ENCODE data around the gene GABRA5.
A peak's percentile ranks its signal among the peaks of the same experiment; 100 is the strongest.
"Not testable (repeated sequence)": the region's sequence is repeated elsewhere in the genome, so short reads cannot be mapped to it uniquely, and the experiment has no call there.

GABRA5 gene

GRCh38 chr15:26877831-26878230 lies 11.0 kb downstream of the GABRA5 start:
- DNase-seq (ENCODE audit: low read depth, low spot score) = no peak

GRCh38 chr15:26879706-26880105 lies 12.8 kb downstream of the GABRA5 start:
- DNase-seq (ENCODE audit: low read depth, low spot score) = no peak

DNA sequence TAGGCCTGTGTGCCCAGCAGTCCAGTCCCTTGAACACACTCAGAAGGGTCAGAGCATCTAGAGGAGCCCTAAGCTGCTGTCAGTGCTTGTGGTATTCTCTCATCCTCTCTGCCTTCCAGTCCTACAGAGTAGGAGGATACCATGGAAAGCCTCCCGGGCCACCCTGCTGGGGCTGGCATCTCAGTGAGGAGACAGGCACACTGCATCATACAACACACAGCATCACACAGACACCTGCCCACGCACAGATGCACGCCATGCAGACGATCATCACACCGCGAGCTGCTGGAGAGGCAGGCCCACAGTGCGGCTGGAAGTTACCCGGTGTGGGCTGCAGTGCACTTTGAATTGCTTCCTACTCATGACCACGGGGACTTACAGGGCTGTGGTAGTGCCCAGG lies 15.2 kb downstream of the GABRA5 start:
- DNase-seq (ENCODE audit: low read depth, low spot score) = no peak

- no peak for DNase-seq (ENCODE audit: low read depth, low spot score)
Observed at GRCh38 chr15:26882616-26883365, 15.9 kb downstream of the GABRA5 start.

DNA sequence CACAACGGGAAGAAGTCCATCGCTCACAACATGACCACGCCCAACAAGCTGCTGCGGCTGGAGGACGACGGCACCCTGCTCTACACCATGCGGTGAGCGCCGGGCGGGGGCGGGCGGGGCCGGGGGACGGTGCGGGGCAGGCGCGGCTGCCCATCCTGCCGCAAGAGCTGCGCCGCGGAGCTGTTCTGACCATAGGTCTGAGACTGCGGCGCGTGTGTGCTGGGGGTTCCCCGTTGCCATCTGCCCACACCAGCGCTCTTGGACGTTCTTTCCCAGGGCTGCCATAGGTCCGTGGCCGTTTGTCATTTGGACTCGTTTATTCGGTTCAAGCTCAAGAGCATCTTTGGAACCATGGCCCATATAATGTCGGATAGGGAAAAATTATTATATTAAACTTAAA lies 16.6 kb downstream of the GABRA5 start:
- DNase-seq (ENCODE audit: low read depth, low spot score) = no peak

GRCh38 chr15:26886566-26886965 lies 19.7 kb downstream of the GABRA5 start:
- no peak for DNase-seq (ENCODE audit: low read depth, low spot score)

GRCh38 chr15:26887926-26888666 lies 21.2 kb downstream of the GABRA5 start:
- DNase-seq (ENCODE audit: low read depth, low spot score) = no peak

DNA sequence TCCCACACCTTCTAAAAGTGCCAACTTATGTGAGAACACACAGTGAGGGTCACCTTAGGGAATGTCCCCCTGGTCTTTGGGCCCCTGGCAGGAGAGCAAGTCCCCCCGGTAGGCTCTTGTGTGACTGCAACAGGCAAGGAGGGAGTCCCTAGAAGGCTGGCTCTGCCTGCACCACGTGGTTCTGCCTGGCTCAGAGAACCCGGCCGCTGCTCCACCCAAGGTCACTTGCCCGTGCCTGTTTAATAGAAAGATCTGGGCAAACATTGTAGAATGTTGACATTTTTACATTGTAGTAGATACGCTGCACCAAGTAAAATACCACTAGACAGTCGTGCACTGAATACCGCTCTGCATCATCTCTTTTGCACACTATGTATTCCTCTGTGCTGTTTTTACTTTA lies 21.9 kb downstream of the GABRA5 start:
- DNase-seq (ENCODE audit: low read depth, low spot score) = no peak

GRCh38 chr15:26889298-26889898 lies 22.5 kb downstream of the GABRA5 start:
- peak; percentile 59 for DNase-seq (ENCODE audit: low read depth, low spot score)

GRCh38 chr15:26890451-26890850 lies 23.6 kb downstream of the GABRA5 start:
- DNase-seq (ENCODE audit: low read depth, low spot score) = no peak

DNA sequence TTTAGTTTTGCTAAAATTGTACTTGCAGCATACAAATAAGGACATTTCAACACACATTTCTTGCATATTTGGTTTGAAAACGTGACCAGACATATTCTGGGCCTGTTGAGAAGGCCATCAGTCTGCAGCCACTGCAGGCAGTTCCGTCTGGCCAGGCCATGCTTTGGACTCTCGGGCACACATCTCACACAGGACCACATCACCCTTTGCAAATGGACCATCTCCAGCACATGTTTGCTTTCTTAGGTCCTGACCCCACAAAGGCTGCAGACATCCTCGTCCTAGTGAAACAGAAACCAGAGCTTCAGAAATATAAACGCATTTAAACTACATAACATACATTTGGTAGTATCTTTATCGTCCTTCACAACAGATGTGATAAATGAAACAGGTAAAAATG lies 24.1 kb downstream of the GABRA5 start:
- no peak for DNase-seq (ENCODE audit: low read depth, low spot score)

DNA sequence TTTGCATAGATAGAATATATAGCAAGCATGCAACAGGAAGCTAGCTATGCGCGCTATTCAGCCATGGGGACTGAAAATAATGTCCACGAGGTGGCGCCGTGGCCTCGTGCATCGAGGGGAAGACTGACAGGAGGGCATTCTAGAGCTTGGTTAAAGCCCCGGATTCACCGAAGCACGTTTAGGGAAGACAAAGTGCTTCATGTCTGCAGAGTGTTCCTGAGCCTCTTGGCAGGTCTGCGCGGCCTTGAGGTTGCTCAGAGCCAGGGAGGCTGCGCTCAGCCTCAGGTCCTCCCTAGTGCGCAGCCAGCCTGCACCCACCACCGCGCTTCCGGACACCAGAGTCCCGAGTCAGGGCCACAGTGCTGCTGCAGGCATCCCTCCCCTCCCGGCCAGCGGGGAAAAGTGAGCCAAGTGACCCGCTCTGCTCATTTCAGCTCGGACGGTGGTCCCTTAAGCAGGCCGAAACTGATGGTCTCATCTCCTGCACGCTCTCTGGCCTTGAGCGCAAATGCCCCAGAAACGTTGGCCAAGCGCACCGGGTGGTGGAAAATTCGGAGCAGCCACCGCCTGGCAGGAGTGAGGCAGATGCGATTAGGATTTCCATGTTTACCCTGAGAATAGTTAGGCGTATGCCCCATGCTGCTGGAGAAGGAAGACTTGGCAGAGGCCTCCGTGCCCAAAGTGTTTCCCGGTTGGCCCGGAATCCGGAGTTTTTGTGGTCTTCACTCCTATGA lies 24.8 kb downstream of the GABRA5 start:
- peak; percentile 57 for DNase-seq (ENCODE audit: low read depth, low spot score)

GRCh38 chr15:26892182-26892518 lies 25.3 kb downstream of the GABRA5 start:
- DNase-seq (ENCODE audit: low read depth, low spot score) = no peak

GRCh38 chr15:26892678-26893077 lies 25.8 kb downstream of the GABRA5 start:
- no peak for DNase-seq (ENCODE audit: low read depth, low spot score)

DNA sequence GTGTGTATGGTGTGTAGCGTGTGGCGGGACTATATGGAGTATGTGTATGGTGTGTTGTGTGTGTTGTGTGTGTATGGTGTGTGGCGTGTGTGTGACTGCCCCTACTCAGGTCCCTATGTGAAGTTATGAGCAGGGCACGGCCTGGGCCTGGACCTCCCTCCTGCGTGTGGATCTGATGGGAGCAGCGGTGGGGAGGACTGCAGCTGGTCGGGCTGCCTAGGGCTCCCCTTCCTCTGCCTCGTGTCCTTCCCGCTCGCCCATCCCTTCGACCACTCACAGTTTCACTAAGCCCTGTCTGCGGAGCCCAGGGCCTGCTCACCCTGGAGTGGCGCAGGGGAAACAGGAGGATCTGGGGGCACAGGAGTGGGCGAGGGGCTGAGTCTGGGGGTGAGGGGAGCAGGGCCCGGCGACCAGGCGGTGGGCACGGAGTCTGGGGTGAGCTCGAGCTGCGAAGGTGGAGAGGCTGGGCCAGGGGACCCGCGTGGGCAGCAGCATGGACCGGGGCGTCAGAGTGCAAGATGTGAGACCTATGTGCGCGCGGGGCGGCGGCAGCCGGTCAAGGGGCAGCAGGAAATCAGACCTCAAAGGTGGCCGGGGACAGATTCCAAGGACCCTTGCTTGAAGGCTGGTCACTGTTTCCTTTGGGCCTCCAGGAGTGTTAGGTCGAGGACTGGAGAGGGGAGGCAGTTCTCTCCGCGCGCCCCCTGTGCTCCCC lies 26.6 kb downstream of the GABRA5 start:
- no peak for DNase-seq (ENCODE audit: low read depth, low spot score)

GRCh38 chr15:26894181-26894580 lies 27.3 kb downstream of the GABRA5 start:
- DNase-seq (ENCODE audit: low read depth, low spot score) = no peak

- DNase-seq (ENCODE audit: low read depth, low spot score) = not testable (repeated sequence)
Observed at GRCh38 chr15:26895346-26895745, 28.5 kb downstream of the GABRA5 start.

GRCh38 chr15:26899658-26900057 lies 32.8 kb downstream of the GABRA5 start:
- no peak for DNase-seq (ENCODE audit: low read depth, low spot score)

- DNase-seq (ENCODE audit: low read depth, low spot score) = no peak
Observed at GRCh38 chr15:26901041-26901440, 34.2 kb downstream of the GABRA5 start.

DNA sequence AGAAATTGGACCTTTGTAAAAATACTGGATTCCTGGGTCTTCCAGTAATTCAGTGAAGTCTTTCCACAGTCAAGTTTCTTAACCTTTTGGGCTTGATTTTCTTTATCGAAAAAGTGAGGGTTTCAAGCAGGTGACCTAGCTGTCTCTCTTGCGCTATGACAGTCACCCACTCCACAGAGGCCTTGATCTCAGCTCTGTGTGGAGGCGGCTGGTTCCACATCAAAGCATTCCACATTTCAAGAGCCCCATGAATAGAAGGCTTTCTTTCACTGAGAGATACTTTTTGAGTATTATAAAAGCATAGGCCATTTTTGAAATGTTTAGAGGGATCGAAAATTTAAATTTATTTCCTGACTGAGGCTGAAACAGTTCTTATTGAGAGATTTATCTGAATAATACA lies 43.9 kb downstream of the GABRA5 start:
- no peak for DNase-seq (ENCODE audit: low read depth, low spot score)

DNA sequence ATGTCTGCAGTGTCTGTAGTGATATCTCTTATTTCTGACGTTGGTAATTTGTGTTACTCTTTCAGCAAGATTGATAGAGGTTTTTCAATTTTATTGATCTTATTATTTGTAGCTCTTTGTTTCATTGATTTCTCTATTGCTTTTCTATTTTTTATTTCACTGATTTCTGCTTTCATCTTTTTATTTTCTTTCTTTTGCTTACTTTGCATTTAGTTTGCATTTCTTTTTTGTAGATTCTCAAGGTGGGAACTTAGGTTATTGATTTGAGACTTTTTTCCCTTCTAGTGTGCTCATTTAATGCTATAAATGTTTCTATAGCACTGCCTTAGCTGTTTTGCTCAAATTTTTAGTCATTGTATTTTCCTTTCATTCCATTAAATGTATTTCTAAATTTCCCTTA lies 54.6 kb downstream of the GABRA5 start:
- DNase-seq (ENCODE audit: low read depth, low spot score) = no peak

GRCh38 chr15:26926081-26926480 lies 59.2 kb downstream of the GABRA5 start:
- no peak for DNase-seq (ENCODE audit: low read depth, low spot score)
